Activated CD8-positive, alpha-beta T cell treated with anti-CD3 and anti-CD28 coated beads for 36 hours (primary cell): ENCODE data around the gene CYP3A4. TPM values are rescaled to one million over a fixed set of nuclear protein-coding genes. Genes with fewer than 3 reads are reported as not detected.

Source experiments
- ATAC-seq: fragments of 200-7000 bp; cut with Tn5 transposase; one replicate; pipeline ENCODE4 v1.10.0; 2021; ENCODE audit warnings: mild to moderate bottlenecking, moderate library complexity
- CTCF ChIA-PET: fragments of 350-600 bp; sonication (Branson Sonifier 250); formaldehyde crosslinking; loops from one replicate; lab custom pipeline; 2021; ENCODE audit warnings: antibody characterized with exemption; lab: Charles Lee
- POLR2A ChIA-PET: fragments of 350-600 bp; sonication (Branson Sonifier 250); formaldehyde crosslinking; loops from one replicate; lab custom pipeline; 2021; ENCODE audit warnings: antibody characterized with exemption; lab: Charles Lee
- DNase-seq: peaks from one replicate; pipeline ENCODE4 v3.0.0-alpha.2; 2020
- H3K27ac Mint-ChIP-seq: one replicate; pipeline ENCODE4 v1.8.0; 2021; ENCODE audit warnings: mild to moderate bottlenecking, mixed read lengths
- H3K27me3 Mint-ChIP-seq: one replicate; pipeline ENCODE4 v1.8.0; 2021; ENCODE audit warnings: mixed read lengths
- H3K36me3 Mint-ChIP-seq: one replicate; pipeline ENCODE4 v1.8.0; 2021; ENCODE audit warnings: low read depth, mixed read lengths
- H3K4me1 Mint-ChIP-seq: one replicate; pipeline ENCODE4 v1.8.0; 2021; ENCODE audit warnings: low read depth, mixed read lengths
- H3K4me3 Mint-ChIP-seq: one replicate; pipeline ENCODE4 v1.8.0; 2021; ENCODE audit warnings: mild to moderate bottlenecking, moderate library complexity, mixed read lengths
- H3K9me3 Mint-ChIP-seq: one replicate; pipeline ENCODE4 v1.8.0; 2021; ENCODE audit warnings: mixed read lengths
- CTCF ChIP-seq: fragments of 200-600 bp; IDR thresholded peaks from one replicate; pipeline ENCODE4 v1.8.0; 2022; ENCODE audit warnings: antibody characterized with exemption, mild to moderate bottlenecking
- intact Hi-C: fragments of 100-400 bp; cut with micrococcal nuclease; formaldehyde crosslinking; loops from one replicate; pipeline ENCODE4 v1.10.0; 2022
- total RNA-seq, 2 experiments: library from RNA; stranded (reverse); gene quantifications; one replicate each; pipeline ENCODE4 v1.2.3, GENCODE V29; 2021

The CYP3A4 gene
- total RNA-seq, 2 experiments from 2014 or later = not detected

GRCh38 chr7:99768471-99768870 lies 15.5 kb downstream of the CYP3A4 start:
- Mint-ChIP-seq H3K4me3 (no peak overlapping the region), H3K27me3 (peaks cover 30% of the 10 kb centered on the region), H3K27ac (peak overlapping the region; percentile 16), H3K9me3 (peaks cover 3% of the 10 kb centered on the region), H3K36me3 (no peaks in the 10 kb centered on the region), H3K4me1 (peaks cover 17% of the 10 kb centered on the region)
- no peak for TF ChIP-seq CTCF
- intact Hi-C loops = no loop called here
- ATAC-seq = peak; percentile 20
- POLR2A ChIA-PET = no interaction called here
- DNase-seq = no peak
- CTCF ChIA-PET = no interaction called here

GRCh38 chr7:99767662-99768061 lies 16.3 kb downstream of the CYP3A4 start:
- Mint-ChIP-seq H3K4me1 (peaks cover 14% of the 10 kb centered on the region), H3K4me3 (no peak overlapping the region), H3K36me3 (no peaks in the 10 kb centered on the region), H3K9me3 (peaks cover 3% of the 10 kb centered on the region), H3K27ac (no peak overlapping the region), H3K27me3 (peaks cover 25% of the 10 kb centered on the region)
- DNase-seq (no peak), ATAC-seq (no peak)
- ChIA-PET CTCF (no interaction called here), POLR2A (no interaction called here)
- TF ChIP-seq CTCF = no peak
- intact Hi-C loops = no loop called here

GRCh38 chr7:99766484-99767099 lies 17.4 kb downstream of the CYP3A4 start:
- H3K36me3 Mint-ChIP-seq = no peaks in the 10 kb centered on the region
- H3K4me3 Mint-ChIP-seq = no peak overlapping the region
- peaks cover 14% of the 10 kb centered on the region for H3K4me1 Mint-ChIP-seq
- no peak for TF ChIP-seq CTCF
- POLR2A ChIA-PET = no interaction called here
- intact Hi-C loops = no loop called here
- peaks cover 18% of the 10 kb centered on the region for H3K27me3 Mint-ChIP-seq
- DNase-seq (no peak), ATAC-seq (no peak)
- H3K27ac Mint-ChIP-seq = no peak overlapping the region
- peaks cover 3% of the 10 kb centered on the region for H3K9me3 Mint-ChIP-seq
- CTCF ChIA-PET = no interaction called here

GRCh38 chr7:99764478-99764877 lies 19.5 kb downstream of the CYP3A4 start:
- no peak for TF ChIP-seq CTCF
- Mint-ChIP-seq H3K9me3 (no peaks in the 10 kb centered on the region), H3K27ac (no peak overlapping the region), H3K4me1 (peaks cover 14% of the 10 kb centered on the region), H3K36me3 (no peaks in the 10 kb centered on the region), H3K4me3 (no peak overlapping the region), H3K27me3 (peaks cover 2% of the 10 kb centered on the region)
- intact Hi-C loops = no loop called here
- POLR2A ChIA-PET = no interaction called here
- ATAC-seq = no peak
- no peak for DNase-seq
- CTCF ChIA-PET = interaction anchor here (0.8 to 1.2 kb wide), 2 partner anchors 8 to 1428 kb away, joined by 3 read pairs; no protein-coding TSS in a partner anchor

- Mint-ChIP-seq H3K9me3 (no peaks in the 10 kb centered on the region), H3K27ac (no peak overlapping the region), H3K36me3 (no peaks in the 10 kb centered on the region), H3K27me3 (no peaks in the 10 kb centered on the region), H3K4me1 (peaks cover 6% of the 10 kb centered on the region), H3K4me3 (no peak overlapping the region)
- TF ChIP-seq CTCF = no peak
- DNase-seq = no peak
- ATAC-seq = no peak
- POLR2A ChIA-PET = no interaction called here
- CTCF ChIA-PET = no interaction called here
- intact Hi-C loops = no loop called here
Measured at GRCh38 chr7:99762680-99763327, 21.2 kb downstream of the CYP3A4 start.
